ENCODE results near the gene GMDS.

Gene GMDS

DNA sequence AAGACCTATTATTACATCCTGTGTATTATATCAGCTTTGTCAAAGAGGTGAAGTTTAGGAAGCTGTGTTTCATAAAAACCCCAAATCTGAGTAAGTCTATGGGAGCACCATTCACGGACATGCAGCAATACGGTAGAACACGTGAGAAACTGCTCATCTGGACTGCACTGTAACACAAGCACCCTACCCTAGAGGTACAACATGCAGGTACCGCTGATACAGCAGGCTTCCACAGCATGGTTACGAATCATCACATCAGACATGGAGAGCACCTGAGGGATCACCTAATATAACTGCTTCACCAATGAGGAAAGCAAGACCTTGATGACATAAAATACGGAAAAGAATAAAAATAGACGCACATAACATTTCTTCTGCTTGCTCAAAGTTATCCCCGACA is 96.7 kb downstream of the GMDS start:
- H2AFZ ChIP-seq (ENCODE audit: low read depth, low read length), result no peak overlapping the region
- H3K4me1 ChIP-seq (ENCODE audit: insufficient read depth, low read length), result no peaks in the 10 kb centered on the region
- H3K9me3 ChIP-seq (ENCODE audit: insufficient read depth, low read length, severe bottlenecking), result no peaks in the 10 kb centered on the region
- no peak overlapping the region for H3K9ac ChIP-seq (ENCODE audit: low read depth, low read length)
- H3K79me2 ChIP-seq (ENCODE audit: insufficient read depth, low read length), result no peaks in the 10 kb centered on the region; the same call in 1 of the 2 replicates
- ATAC-seq (ENCODE audit: insufficient read depth, low read depth) (no peak), DNase-seq (no peak)
- peaks cover 7% of the 10 kb centered on the region; the same call in 1 of the 2 replicates for H4K20me1 ChIP-seq (ENCODE audit: insufficient read depth, low read length)
- no peak overlapping the region for H3K4me2 ChIP-seq (ENCODE audit: insufficient read depth, low read length)
- no peaks in the 10 kb centered on the region for H3K27me3 ChIP-seq (ENCODE audit: insufficient read depth, low read length, poor library complexity)
- no peak for TF ChIP-seq EZH2 (IDR thresholded peaks at IDR 0.05; ENCODE audit: borderline replicate concordance, low read depth, low read length, severe bottlenecking)
- TF ChIP-seq, protein P1, sequence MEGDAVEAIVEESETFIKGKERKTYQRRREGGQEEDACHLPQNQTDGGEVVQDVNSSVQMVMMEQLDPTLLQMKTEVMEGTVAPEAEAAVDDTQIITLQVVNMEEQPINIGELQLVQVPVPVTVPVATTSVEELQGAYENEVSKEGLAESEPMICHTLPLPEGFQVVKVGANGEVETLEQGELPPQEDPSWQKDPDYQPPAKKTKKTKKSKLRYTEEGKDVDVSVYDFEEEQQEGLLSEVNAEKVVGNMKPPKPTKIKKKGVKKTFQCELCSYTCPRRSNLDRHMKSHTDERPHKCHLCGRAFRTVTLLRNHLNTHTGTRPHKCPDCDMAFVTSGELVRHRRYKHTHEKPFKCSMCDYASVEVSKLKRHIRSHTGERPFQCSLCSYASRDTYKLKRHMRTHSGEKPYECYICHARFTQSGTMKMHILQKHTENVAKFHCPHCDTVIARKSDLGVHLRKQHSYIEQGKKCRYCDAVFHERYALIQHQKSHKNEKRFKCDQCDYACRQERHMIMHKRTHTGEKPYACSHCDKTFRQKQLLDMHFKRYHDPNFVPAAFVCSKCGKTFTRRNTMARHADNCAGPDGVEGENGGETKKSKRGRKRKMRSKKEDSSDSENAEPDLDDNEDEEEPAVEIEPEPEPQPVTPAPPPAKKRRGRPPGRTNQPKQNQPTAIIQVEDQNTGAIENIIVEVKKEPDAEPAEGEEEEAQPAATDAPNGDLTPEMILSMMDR (IDR thresholded peaks at IDR 0.05; ENCODE audit: borderline replicate concordance, extremely low read depth, low read length, poor library complexity, severe bottlenecking), result no peak
- H3K4me3 ChIP-seq (ENCODE audit: low read depth in 1 of 2, low read length in 2 of 2), result no peak overlapping the region
- no peak overlapping the region for H3K27ac ChIP-seq (ENCODE audit: low read length)
- H3K36me3 ChIP-seq (ENCODE audit: insufficient read depth, low read length), result no peaks in the 10 kb centered on the region

DNA sequence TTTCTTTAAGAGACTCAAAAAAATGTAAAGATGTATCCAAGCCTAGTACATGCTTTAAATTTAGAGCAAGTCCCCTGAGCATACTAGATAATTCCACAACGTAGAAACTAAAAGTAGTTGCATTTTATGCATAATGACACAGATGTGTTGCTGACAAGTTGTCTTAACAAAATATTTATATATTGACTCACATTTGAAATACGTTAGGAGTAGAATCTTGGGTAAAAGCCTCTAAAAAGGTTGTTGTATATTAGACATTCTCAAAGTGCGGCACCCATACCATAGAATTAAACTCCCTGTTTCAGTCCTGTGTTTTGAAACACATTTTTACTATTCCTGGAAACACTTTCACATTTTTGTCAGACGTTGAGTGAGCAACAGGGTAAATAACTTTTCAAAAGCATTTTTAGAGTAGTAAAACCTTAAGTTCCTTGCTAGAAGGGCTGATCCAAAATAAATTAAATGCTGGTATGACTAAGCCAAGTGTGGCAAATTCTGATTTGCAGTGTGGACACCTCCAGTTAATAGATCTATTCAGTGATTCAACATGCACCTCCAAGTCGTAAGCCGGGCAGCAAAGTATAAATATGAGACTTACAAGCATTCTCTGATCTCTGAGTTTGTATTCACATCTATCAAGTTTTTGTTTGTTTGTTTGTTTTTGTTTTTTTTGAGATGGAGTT is 97.5 kb downstream of the GMDS start:
- H3K27me3 ChIP-seq (ENCODE audit: insufficient read depth, low read length, poor library complexity), result no peaks in the 10 kb centered on the region
- H3K4me3 ChIP-seq (ENCODE audit: low read depth in 1 of 2, low read length in 2 of 2), result no peak overlapping the region
- TF ChIP-seq, protein P1 (IDR thresholded peaks at IDR 0.05; ENCODE audit: borderline replicate concordance, extremely low read depth, low read length, poor library complexity, severe bottlenecking), result no peak
- TF ChIP-seq EZH2 (IDR thresholded peaks at IDR 0.05; ENCODE audit: borderline replicate concordance, low read depth, low read length, severe bottlenecking), result no peak
- no peak for ATAC-seq (ENCODE audit: insufficient read depth, low read depth)
- no peak for DNase-seq
- no peak overlapping the region for H2AFZ ChIP-seq (ENCODE audit: low read depth, low read length)
- H3K9me3 ChIP-seq (ENCODE audit: insufficient read depth, low read length, severe bottlenecking), result no peaks in the 10 kb centered on the region
- H3K36me3 ChIP-seq (ENCODE audit: insufficient read depth, low read length), result no peaks in the 10 kb centered on the region
- no peak overlapping the region for H3K4me2 ChIP-seq (ENCODE audit: insufficient read depth, low read length)
- H3K79me2 ChIP-seq (ENCODE audit: insufficient read depth, low read length), result no peaks in the 10 kb centered on the region; the same call in 1 of the 2 replicates
- no peak overlapping the region for H3K27ac ChIP-seq (ENCODE audit: low read length)
- H3K9ac ChIP-seq (ENCODE audit: low read depth, low read length), result no peak overlapping the region
- H4K20me1 ChIP-seq (ENCODE audit: insufficient read depth, low read length), result peaks cover 7% of the 10 kb centered on the region; the same call in 1 of the 2 replicates
- H3K4me1 ChIP-seq (ENCODE audit: insufficient read depth, low read length), result no peaks in the 10 kb centered on the region

DNA sequence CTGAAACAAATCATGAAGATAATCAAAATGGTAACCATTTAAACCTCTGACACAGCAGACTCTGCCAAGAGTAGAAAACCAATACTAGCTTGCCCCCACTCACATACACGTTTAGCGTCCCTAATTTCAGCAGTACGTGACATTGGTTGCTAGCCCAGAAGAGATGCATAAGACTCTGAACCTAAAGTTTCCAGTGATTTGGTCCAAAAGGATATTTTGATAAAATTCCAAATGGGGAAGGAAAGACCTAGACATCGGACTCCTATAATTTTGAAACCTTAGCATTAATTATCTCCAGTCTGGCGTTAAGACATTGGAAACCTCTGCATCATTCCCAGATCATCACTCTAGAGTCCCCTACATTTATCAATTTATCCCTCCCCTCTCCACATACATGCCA is 98.1 kb downstream of the GMDS start:
- Histone ChIP-seq H3K9ac (ENCODE audit: low read depth, low read length) (no peak overlapping the region), H3K79me2 (ENCODE audit: insufficient read depth, low read length) (no peaks in the 10 kb centered on the region; the same call in 1 of the 2 replicates), H3K4me3 (ENCODE audit: low read depth in 1 of 2, low read length in 2 of 2) (no peak overlapping the region), H3K4me1 (ENCODE audit: insufficient read depth, low read length) (no peaks in the 10 kb centered on the region), H3K27me3 (ENCODE audit: insufficient read depth, low read length, poor library complexity) (no peaks in the 10 kb centered on the region), H2AFZ (ENCODE audit: low read depth, low read length) (no peak overlapping the region), H3K9me3 (ENCODE audit: insufficient read depth, low read length, severe bottlenecking) (no peaks in the 10 kb centered on the region), H3K36me3 (ENCODE audit: insufficient read depth, low read length) (no peaks in the 10 kb centered on the region), H3K4me2 (ENCODE audit: insufficient read depth, low read length) (no peak overlapping the region), H3K27ac (ENCODE audit: low read length) (no peak overlapping the region), H4K20me1 (ENCODE audit: insufficient read depth, low read length) (peaks cover 11% of the 10 kb centered on the region; the same call in 1 of the 2 replicates)
- TF ChIP-seq, protein P1 (IDR thresholded peaks at IDR 0.05; ENCODE audit: borderline replicate concordance, extremely low read depth, low read length, poor library complexity, severe bottlenecking), result no peak
- TF ChIP-seq EZH2 (IDR thresholded peaks at IDR 0.05; ENCODE audit: borderline replicate concordance, low read depth, low read length, severe bottlenecking), result no peak
- ATAC-seq (ENCODE audit: insufficient read depth, low read depth) (no peak), DNase-seq (no peak)

All from DND-41 (cell line).